CD8-positive, alpha-beta memory T cell (primary cell): ENCODE data around the gene PUSL1. TPM values are rescaled to one million over a fixed set of nuclear protein-coding genes. Genes with fewer than 3 reads are reported as not detected.

ENCODE experiments used
- CTCF ChIA-PET: fragments of 350-600 bp; sonication (Branson Sonifier 250); formaldehyde crosslinking; loops from one replicate; lab custom pipeline; 2021; ENCODE audit warnings: antibody characterized with exemption; lab: Charles Lee
- POLR2A ChIA-PET: fragments of 350-600 bp; sonication (Branson Sonifier 250); formaldehyde crosslinking; loops from one replicate; lab custom pipeline; 2021; ENCODE audit warnings: antibody characterized with exemption; lab: Charles Lee
- DNase-seq, 5 donors: peaks; one replicate each; pipeline versions ENCODE4 v3.0.0 to v3.0.0-alpha.2; 2020 to 2022; ENCODE audit warnings: mixed read lengths in 1 of 5
- H3K27ac ChIP-seq: one replicate; pipeline ENCODE4 v1.7.0; 2013; ENCODE audit warnings: low read depth, mild to moderate bottlenecking, low read length, moderate library complexity
- H3K27me3 ChIP-seq: 2 replicates; pipeline ENCODE4 v1.7.0; 2013; ENCODE audit warnings: low read length, mild to moderate bottlenecking; ENCODE audit not compliant: insufficient read depth, poor library complexity, severe bottlenecking
- H3K36me3 ChIP-seq: 2 replicates; pipeline ENCODE4 v1.7.0; 2013; ENCODE audit warnings: mild to moderate bottlenecking, low read length, moderate library complexity; ENCODE audit not compliant: insufficient read depth
- H3K4me1 ChIP-seq: 2 replicates; pipeline ENCODE4 v1.7.0; 2013; ENCODE audit warnings: mild to moderate bottlenecking, low read length, moderate library complexity; ENCODE audit not compliant: insufficient read depth
- H3K4me3 ChIP-seq: 2 replicates; pipeline ENCODE4 v1.7.0; 2013; ENCODE audit warnings: mild to moderate bottlenecking, low read length
- H3K9me3 ChIP-seq: 2 replicates; pipeline ENCODE4 v1.7.0; 2013; ENCODE audit warnings: mild to moderate bottlenecking, low read length
- H3K27ac Mint-ChIP-seq, 8 donors: one replicate each; pipeline ENCODE4 v1.8.0; 2020 to 2021; ENCODE audit warnings: mixed read lengths in 8 of 8, mild to moderate bottlenecking in 6 of 8, inconsistent platforms in 3 of 8, moderate library complexity in 3 of 8
- H3K27me3 Mint-ChIP-seq, 2 donors: one replicate each; pipeline ENCODE4 v1.8.0; 2020 to 2021; ENCODE audit warnings: mixed read lengths in 2 of 2, mild to moderate bottlenecking in 1 of 2, moderate library complexity in 1 of 2
- H3K36me3 Mint-ChIP-seq, 3 donors: one replicate each; pipeline ENCODE4 v1.8.0; 2020 to 2021; ENCODE audit warnings: mixed read lengths in 3 of 3, inconsistent platforms in 1 of 3, mild to moderate bottlenecking in 1 of 3
- H3K4me1 Mint-ChIP-seq, 3 donors: one replicate each; pipeline ENCODE4 v1.8.0; 2020 to 2021; ENCODE audit warnings: mixed read lengths in 3 of 3, inconsistent platforms in 1 of 3, mild to moderate bottlenecking in 1 of 3
- H3K4me3 Mint-ChIP-seq, 7 donors: one replicate each; pipeline ENCODE4 v1.8.0; 2020 to 2021; ENCODE audit warnings: mixed read lengths in 7 of 7, mild to moderate bottlenecking in 6 of 7, moderate library complexity in 4 of 7, inconsistent platforms in 2 of 7
- H3K9me3 Mint-ChIP-seq, 5 donors: one replicate each; pipeline ENCODE4 v1.8.0; 2020 to 2022; ENCODE audit warnings: mixed read lengths in 5 of 5, mild to moderate bottlenecking in 3 of 5, moderate library complexity in 2 of 5, inconsistent platforms in 1 of 5
- polyA plus RNA-seq: library from polyadenylated mRNA; unstranded; fragments of 300-500 nt; fragmentation: Illumina TruSeq; gene quantifications from one replicate; pipeline ENCODE4 v1.2.3, GENCODE V29; 2021
- total RNA-seq, 2 experiments: library from RNA; stranded (reverse); gene quantifications; one replicate each; pipeline ENCODE4 v1.2.3, GENCODE V29; 2021

Gene PUSL1
- total and polyA plus RNA-seq, 3 experiments from 2014 or later, result 22.0 to 34.3 (median 32.9) TPM

DNA sequence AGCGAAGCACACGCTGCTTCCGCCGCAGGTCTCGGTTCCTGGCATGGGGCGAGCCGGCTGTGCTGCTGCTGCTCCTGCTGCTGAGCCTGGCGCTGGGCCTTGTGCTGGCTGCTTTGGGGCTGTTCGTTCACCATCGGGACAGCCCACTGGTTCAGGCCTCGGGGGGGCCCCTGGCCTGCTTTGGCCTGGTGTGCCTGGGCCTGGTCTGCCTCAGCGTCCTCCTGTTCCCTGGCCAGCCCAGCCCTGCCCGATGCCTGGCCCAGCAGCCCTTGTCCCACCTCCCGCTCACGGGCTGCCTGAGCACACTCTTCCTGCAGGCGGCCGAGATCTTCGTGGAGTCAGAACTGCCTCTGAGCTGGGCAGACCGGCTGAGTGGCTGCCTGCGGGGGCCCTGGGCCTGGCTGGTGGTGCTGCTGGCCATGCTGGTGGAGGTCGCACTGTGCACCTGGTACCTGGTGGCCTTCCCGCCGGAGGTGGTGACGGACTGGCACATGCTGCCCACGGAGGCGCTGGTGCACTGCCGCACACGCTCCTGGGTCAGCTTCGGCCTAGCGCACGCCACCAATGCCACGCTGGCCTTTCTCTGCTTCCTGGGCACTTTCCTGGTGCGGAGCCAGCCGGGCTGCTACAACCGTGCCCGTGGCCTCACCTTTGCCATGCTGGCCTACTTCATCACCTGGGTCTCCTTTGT is 25.3 kb downstream of the PUSL1 start:
- H3K27ac Mint-ChIP-seq, result no peak overlapping the region
- no peaks in the 10 kb centered on the region for H3K9me3 Mint-ChIP-seq
- H3K4me3 Mint-ChIP-seq, result no peak overlapping the region
- Histone ChIP-seq H3K9me3 (no peaks in the 10 kb centered on the region), H3K4me1 (no peaks in the 10 kb centered on the region), H3K27ac (no peak overlapping the region), H3K4me3 (no peak overlapping the region), H3K36me3 (no peaks in the 10 kb centered on the region), H3K27me3 (no peaks in the 10 kb centered on the region)
- ChIA-PET POLR2A (no interaction called here), CTCF (interaction anchor here (0.6 kb wide), 1 partner anchor 207 kb away, joined by 4 read pairs; no protein-coding TSS in a partner anchor)
- H3K4me1 Mint-ChIP-seq, result peaks cover 0 to 6% (median 0%) of the 10 kb centered on the region in 3 donors
- peaks cover 0 to 4% (median under 1%) of the 10 kb centered on the region in 3 donors for H3K36me3 Mint-ChIP-seq
- no peak for DNase-seq
- no peaks in the 10 kb centered on the region for H3K27me3 Mint-ChIP-seq

DNA sequence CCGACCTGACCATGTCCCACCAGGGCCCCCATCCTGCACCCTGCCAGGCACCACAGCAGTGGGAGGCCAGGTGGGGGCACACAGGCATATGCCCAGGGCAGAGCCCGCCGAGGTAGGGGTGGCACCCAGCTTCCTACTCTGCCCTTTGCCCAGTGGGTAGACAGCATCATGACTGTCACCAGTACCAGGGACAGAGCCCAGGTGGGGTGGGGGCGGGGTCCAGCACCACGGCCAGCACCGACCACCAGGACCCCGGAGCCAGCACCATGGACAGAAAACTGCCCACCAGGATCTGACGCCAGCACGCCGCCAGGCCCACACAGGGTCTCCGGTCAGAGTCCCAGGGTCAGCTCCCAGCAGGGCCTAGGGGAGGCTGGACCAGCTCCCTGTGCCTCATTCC is 26.4 kb downstream of the PUSL1 start:
- ChIA-PET POLR2A (no interaction called here), CTCF (no interaction called here)
- DNase-seq, result no peak

DNA sequence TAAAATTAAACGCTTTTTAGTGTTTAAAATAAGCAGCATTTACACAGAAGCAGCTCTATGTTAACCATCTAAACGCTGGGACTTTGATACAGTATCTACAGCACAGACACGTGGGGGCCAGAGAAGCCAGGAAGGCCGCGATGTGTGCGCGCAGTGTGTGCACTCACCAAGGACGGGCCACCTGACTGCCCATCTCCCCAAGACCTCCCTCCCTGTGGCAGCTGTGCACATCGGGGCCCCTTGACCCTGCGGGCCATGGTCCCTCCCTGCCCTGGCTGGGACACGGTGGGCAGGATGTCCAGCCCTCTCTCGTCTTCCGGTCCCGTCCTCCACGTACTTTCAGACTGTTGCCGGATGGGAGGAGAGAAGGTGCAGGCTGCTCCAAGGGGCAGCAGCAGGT is 26.9 kb downstream of the PUSL1 start:
- H3K4me3 ChIP-seq, result no peak overlapping the region
- Mint-ChIP-seq H3K4me1 (no peaks in the 10 kb centered on the region), H3K27ac (no peak overlapping the region), H3K36me3 (peaks cover 0 to 14% (median 1%) of the 10 kb centered on the region in 3 donors), H3K4me3 (no peak overlapping the region), H3K9me3 (no peaks in the 10 kb centered on the region), H3K27me3 (no peaks in the 10 kb centered on the region)
- no peaks in the 10 kb centered on the region for H3K36me3 ChIP-seq
- ChIA-PET POLR2A (no interaction called here), CTCF (no interaction called here)
- H3K27ac ChIP-seq, result no peak overlapping the region
- no peak for DNase-seq
- no peaks in the 10 kb centered on the region for H3K9me3 ChIP-seq
- H3K27me3 ChIP-seq, result no peaks in the 10 kb centered on the region
- no peaks in the 10 kb centered on the region for H3K4me1 ChIP-seq

More for the DNA sequence above, 26.4 kb downstream of the PUSL1 start:
- no peaks in the 10 kb centered on the region for H3K27me3 ChIP-seq
- H3K9me3 ChIP-seq, result no peaks in the 10 kb centered on the region
- Mint-ChIP-seq H3K27ac (no peak overlapping the region), H3K27me3 (no peaks in the 10 kb centered on the region), H3K4me3 (no peak overlapping the region), H3K4me1 (peaks cover 0 to 2% (median 0%) of the 10 kb centered on the region in 3 donors), H3K9me3 (no peaks in the 10 kb centered on the region), H3K36me3 (peaks cover 0 to 11% (median 1%) of the 10 kb centered on the region in 3 donors)
- H3K27ac ChIP-seq, result no peak overlapping the region
- no peaks in the 10 kb centered on the region for H3K4me1 ChIP-seq
- no peaks in the 10 kb centered on the region for H3K36me3 ChIP-seq
- H3K4me3 ChIP-seq, result no peak overlapping the region

DNA sequence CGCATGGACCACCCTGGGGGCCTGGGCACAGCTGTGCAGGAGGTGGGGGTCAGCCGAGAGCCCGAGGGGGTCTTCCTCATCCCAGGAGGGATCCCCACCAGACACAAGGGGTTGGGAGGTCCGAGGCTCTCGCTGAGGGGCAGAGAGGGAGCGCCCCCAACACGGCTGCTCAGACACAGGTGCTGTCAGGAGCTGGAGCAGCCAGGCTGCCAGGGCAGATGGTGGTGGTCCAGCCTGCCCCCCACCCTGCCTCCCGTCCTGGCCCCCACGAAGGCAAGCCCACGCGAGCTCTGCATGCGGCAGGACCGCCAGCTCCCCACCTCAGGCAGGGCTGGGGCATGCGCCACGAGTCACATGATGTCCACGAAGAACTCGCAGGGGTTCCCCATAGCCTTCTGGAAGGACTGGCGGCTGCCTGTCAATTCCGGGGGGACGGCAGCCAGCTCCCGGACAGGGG is 27.4 kb downstream of the PUSL1 start:
- peaks cover 0 to 19% (median 5%) of the 10 kb centered on the region in 3 donors for H3K36me3 Mint-ChIP-seq
- POLR2A ChIA-PET, result no interaction called here

DNA sequence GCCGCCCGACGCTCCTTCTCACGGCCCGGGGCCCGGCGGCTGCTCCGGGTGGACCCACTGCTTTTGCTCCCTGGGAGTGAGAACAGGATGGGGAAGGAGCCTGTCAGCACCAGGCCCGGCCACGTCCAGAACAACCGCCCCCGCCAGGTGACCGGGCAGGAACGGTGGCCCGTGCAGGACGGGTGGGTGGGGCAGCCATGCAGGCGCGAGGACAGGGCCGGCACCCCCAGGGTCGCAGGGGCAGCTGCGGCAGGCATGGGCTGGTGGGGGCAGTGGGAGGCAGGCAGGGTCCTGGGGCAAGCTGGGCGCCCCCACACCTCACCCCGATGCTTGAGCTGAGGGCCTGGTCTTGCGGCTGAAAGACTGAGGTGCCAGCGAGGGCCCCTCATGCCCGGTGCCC is 28.0 kb downstream of the PUSL1 start:
- no peaks in the 10 kb centered on the region for H3K4me1 ChIP-seq
- no peaks in the 10 kb centered on the region for H3K9me3 ChIP-seq
- H3K4me3 ChIP-seq, result no peak overlapping the region
- H3K9me3 Mint-ChIP-seq, result no peaks in the 10 kb centered on the region
- no peaks in the 10 kb centered on the region for H3K36me3 ChIP-seq
- H3K36me3 Mint-ChIP-seq, result peaks cover 0 to 25% (median 11%) of the 10 kb centered on the region in 3 donors
- CTCF ChIA-PET, result no interaction called here
- no peak overlapping the region for H3K27ac ChIP-seq
- H3K4me1 Mint-ChIP-seq, result peaks cover 0 to 6% (median 0%) of the 10 kb centered on the region in 3 donors
- no peak for DNase-seq
- no peak overlapping the region for H3K27ac Mint-ChIP-seq
- no peaks in the 10 kb centered on the region for H3K27me3 Mint-ChIP-seq
- no peak overlapping the region for H3K4me3 Mint-ChIP-seq
- H3K27me3 ChIP-seq, result no peaks in the 10 kb centered on the region
- POLR2A ChIA-PET, result no interaction called here

More for the DNA sequence above, 27.4 kb downstream of the PUSL1 start:
- CTCF ChIA-PET, result no interaction called here
- Mint-ChIP-seq H3K27me3 (no peaks in the 10 kb centered on the region), H3K4me1 (peaks cover 0 to under 1% (median 0%) of the 10 kb centered on the region in 3 donors), H3K4me3 (no peak overlapping the region), H3K9me3 (no peaks in the 10 kb centered on the region), H3K27ac (no peak overlapping the region)
- no peaks in the 10 kb centered on the region for H3K4me1 ChIP-seq
- H3K36me3 ChIP-seq, result no peaks in the 10 kb centered on the region
- no peak overlapping the region for H3K4me3 ChIP-seq
- DNase-seq, result no peak
- H3K27me3 ChIP-seq, result no peaks in the 10 kb centered on the region
- H3K27ac ChIP-seq, result no peak overlapping the region
- no peaks in the 10 kb centered on the region for H3K9me3 ChIP-seq

DNA sequence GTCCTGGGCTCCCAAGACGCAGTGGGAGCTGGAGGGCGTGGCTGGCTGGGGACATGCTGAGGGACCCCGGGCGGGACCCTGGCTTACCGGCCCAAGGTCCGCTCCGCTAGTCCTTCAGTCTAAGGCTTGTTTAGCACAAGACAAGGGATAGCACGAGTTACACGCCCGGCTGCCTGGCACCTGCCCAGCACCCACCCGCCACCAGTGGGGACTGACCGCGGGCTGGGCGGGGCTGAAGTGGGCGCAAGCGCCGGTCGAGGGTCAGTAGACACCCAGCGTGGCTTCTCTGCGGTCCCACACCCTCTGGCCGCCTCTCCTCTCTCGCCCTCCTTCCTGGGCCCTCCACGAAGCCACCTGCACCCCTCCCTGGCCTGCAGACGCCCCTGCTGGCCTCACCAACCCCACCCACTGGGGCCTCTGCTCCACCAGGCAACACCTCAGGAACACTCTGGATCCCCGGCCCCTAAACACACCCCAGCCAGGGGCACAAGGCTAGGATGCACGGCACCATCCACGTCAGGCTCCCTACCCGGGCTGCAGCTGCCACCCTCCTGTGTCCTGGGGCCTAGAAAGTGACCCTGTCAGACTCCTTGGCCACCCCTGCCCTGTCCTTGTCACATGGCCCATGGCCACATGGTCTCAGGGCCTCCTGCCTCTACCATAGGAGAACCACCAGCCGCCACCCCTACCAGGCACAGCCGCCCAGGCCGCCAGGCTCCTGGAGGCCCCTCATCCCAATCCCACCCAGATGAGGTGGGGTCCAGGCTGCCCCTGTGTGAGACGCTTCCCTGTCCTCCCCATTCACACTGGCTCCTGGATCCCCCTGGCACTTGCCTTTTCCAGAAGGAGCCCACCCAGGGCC is 28.8 kb downstream of the PUSL1 start:
- Histone ChIP-seq H3K27me3 (no peaks in the 10 kb centered on the region), H3K27ac (no peak overlapping the region), H3K9me3 (no peaks in the 10 kb centered on the region), H3K4me1 (no peaks in the 10 kb centered on the region), H3K36me3 (no peaks in the 10 kb centered on the region), H3K4me3 (no peak overlapping the region)
- ChIA-PET POLR2A (no interaction called here), CTCF (no interaction called here)
- H3K4me1 Mint-ChIP-seq, result peaks cover 0 to 6% (median 0%) of the 10 kb centered on the region in 3 donors
- H3K9me3 Mint-ChIP-seq, result no peaks in the 10 kb centered on the region
- H3K27ac Mint-ChIP-seq, result no peak overlapping the region
- DNase-seq, result no peak
- H3K4me3 Mint-ChIP-seq, result no peak overlapping the region
- no peaks in the 10 kb centered on the region for H3K27me3 Mint-ChIP-seq
- H3K36me3 Mint-ChIP-seq, result peaks cover 0 to 25% (median 11%) of the 10 kb centered on the region in 3 donors

DNA sequence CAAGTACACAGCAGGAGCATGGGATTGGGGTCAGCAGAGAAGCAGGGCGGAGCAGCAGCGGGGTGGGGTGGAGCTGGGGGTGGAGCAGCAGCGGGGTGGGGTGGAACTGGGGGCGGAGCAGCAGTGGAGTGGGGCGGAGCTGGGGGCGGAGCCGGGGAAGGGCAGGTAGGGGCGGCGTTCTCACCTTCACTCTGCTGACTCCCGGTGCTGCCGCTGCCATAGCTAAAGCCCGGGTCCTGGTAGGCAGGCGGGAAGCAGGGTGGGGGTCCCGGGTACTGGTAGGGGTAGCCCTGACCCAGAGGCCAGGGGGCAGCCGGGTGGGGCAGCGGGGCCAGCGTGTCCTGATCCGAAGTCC is 29.4 kb downstream of the PUSL1 start:
- Histone ChIP-seq H3K9me3 (no peaks in the 10 kb centered on the region), H3K36me3 (no peaks in the 10 kb centered on the region), H3K27me3 (no peaks in the 10 kb centered on the region), H3K27ac (no peak overlapping the region), H3K4me1 (no peaks in the 10 kb centered on the region), H3K4me3 (no peak overlapping the region)
- peaks cover 0 to 25% (median 11%) of the 10 kb centered on the region in 3 donors for H3K36me3 Mint-ChIP-seq
- H3K4me3 Mint-ChIP-seq, result no peak overlapping the region
- peaks cover 0 to 6% (median 0%) of the 10 kb centered on the region in 3 donors for H3K4me1 Mint-ChIP-seq
- no peak overlapping the region for H3K27ac Mint-ChIP-seq
- no peaks in the 10 kb centered on the region for H3K9me3 Mint-ChIP-seq
- H3K27me3 Mint-ChIP-seq, result no peaks in the 10 kb centered on the region
- CTCF ChIA-PET, result no interaction called here
- no peak for DNase-seq
- POLR2A ChIA-PET, result no interaction called here

DNA sequence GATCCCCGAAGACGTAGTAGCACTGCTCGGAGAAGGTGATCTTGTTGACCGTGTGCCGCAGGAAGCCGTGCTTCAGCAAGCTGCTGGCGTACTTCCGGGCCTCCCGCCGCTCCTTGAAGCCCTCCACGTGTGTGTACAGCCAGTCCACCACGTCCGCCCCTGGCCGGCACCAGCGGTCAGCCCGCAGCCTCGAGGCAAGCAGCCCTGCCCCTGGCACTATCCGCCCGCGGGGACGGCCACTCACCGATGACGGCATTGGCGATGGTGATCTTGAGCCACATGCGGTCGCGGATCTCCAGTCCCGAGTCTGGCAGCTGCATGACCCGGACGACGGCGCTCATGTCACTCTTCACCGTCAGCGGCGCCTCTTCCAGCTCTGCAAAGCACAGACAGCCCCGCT is 29.9 kb downstream of the PUSL1 start:
- POLR2A ChIA-PET, result no interaction called here
- CTCF ChIA-PET, result no interaction called here
- H3K9me3 Mint-ChIP-seq, result no peaks in the 10 kb centered on the region

More for the DNA sequence above, 29.9 kb downstream of the PUSL1 start:
- Mint-ChIP-seq H3K27ac (no peak overlapping the region), H3K27me3 (no peaks in the 10 kb centered on the region), H3K36me3 (peaks cover 0 to 25% (median 11%) of the 10 kb centered on the region in 3 donors), H3K4me3 (no peak overlapping the region), H3K4me1 (peaks cover 0 to 6% (median 0%) of the 10 kb centered on the region in 3 donors)
- Histone ChIP-seq H3K27me3 (no peaks in the 10 kb centered on the region), H3K4me1 (no peaks in the 10 kb centered on the region), H3K4me3 (no peak overlapping the region), H3K36me3 (no peaks in the 10 kb centered on the region), H3K27ac (no peak overlapping the region), H3K9me3 (no peaks in the 10 kb centered on the region)
- DNase-seq, result no peak
